HG02870 (cell line): ENCODE data around the gene FTSJ3.

ENCODE experiments used
- ATAC-seq: cut with Tn5 transposase; IDR thresholded peaks from one replicate; pipeline ENCODE4 v1.9.1; 2021; ENCODE audit warnings: mild to moderate bottlenecking, moderate library complexity; ENCODE audit not compliant: unreplicated experiment

FTSJ3 gene

GRCh38 chr17:63790057-63790456 is 37.4 kb downstream of the FTSJ3 start:
- no peak for ATAC-seq

- ATAC-seq, result no peak
Measured at GRCh38 chr17:63786971-63787711, 40.3 kb downstream of the FTSJ3 start.

GRCh38 chr17:63786117-63786516 is 41.3 kb downstream of the FTSJ3 start:
- no peak for ATAC-seq

- ATAC-seq, result no peak
Measured at GRCh38 chr17:63785556-63785955, 41.9 kb downstream of the FTSJ3 start.

- ATAC-seq, result no peak
Measured at GRCh38 chr17:63783522-63783921, 43.9 kb downstream of the FTSJ3 start.

GRCh38 chr17:63780928-63781327 is 46.5 kb downstream of the FTSJ3 start:
- ATAC-seq, result no peak

- ATAC-seq, result no peak
Measured at GRCh38 chr17:63780507-63780906, 47.0 kb downstream of the FTSJ3 start.

- no peak for ATAC-seq
Measured at GRCh38 chr17:63775420-63775819, 52.0 kb downstream of the FTSJ3 start.

- ATAC-seq, result no peak
Measured at GRCh38 chr17:63774969-63775265, 52.5 kb downstream of the FTSJ3 start.

- ATAC-seq, result no peak
Measured at GRCh38 chr17:63774141-63774968, 53.1 kb downstream of the FTSJ3 start, which contains the start of gene DDX42. Gene DDX42 (plus strand): TSS chr17:63774170. CDS start chr17:63787050, 12,880 bp downstream.

GRCh38 chr17:63773272-63774140 is 54.0 kb downstream of the FTSJ3 start, which contains the start of gene CCDC47:
Gene CCDC47 (minus strand): TSS chr17:63773597. CDS start chr17:63766175, 7,422 bp downstream.
- ATAC-seq, result peak; percentile 84

- ATAC-seq, result no peak
Measured at GRCh38 chr17:63772801-63773271, 54.6 kb downstream of the FTSJ3 start.
